ENCODE measurements around the gene TMEM272.
"Not testable (repeated sequence)": the region's sequence is repeated elsewhere in the genome, so short reads cannot be mapped to it uniquely, and the experiment has no call there.

Gene TMEM272

GRCh38 chr13:51824712-51825111 lies 20.3 kb downstream of the TMEM272 start:
- not testable (repeated sequence) for DNase-seq

GRCh38 chr13:51823863-51824262 lies 21.1 kb downstream of the TMEM272 start:
- DNase-seq = no peak

- no peak for DNase-seq
Observed at GRCh38 chr13:51823359-51823758, 21.6 kb downstream of the TMEM272 start.

- DNase-seq = no peak
Observed at GRCh38 chr13:51822106-51822815, 22.7 kb downstream of the TMEM272 start.

GRCh38 chr13:51821606-51822005 lies 23.4 kb downstream of the TMEM272 start:
- DNase-seq = no peak

GRCh38 chr13:51820016-51820597 lies 24.9 kb downstream of the TMEM272 start:
- no peak for DNase-seq

GRCh38 chr13:51819544-51819943 lies 25.4 kb downstream of the TMEM272 start:
- no peak for DNase-seq

- no peak for DNase-seq
Observed at GRCh38 chr13:51818781-51819511, 26.0 kb downstream of the TMEM272 start.

- DNase-seq = no peak
Observed at GRCh38 chr13:51818276-51818675, 26.7 kb downstream of the TMEM272 start.

- no peak for DNase-seq
Observed at GRCh38 chr13:51817717-51818116, 27.3 kb downstream of the TMEM272 start.

GRCh38 chr13:51816604-51817249 lies 28.2 kb downstream of the TMEM272 start:
- no peak for DNase-seq

- no peak for DNase-seq
Observed at GRCh38 chr13:51815848-51816247, 29.1 kb downstream of the TMEM272 start.

GRCh38 chr13:51814825-51815650 lies 29.9 kb downstream of the TMEM272 start:
- peak; percentile 65 for DNase-seq

- no peak for DNase-seq
Observed at GRCh38 chr13:51814071-51814470, 30.9 kb downstream of the TMEM272 start.

- DNase-seq = peak; percentile 7
Observed at GRCh38 chr13:51811920-51812451, 33.0 kb downstream of the TMEM272 start.

GRCh38 chr13:51811046-51811445 lies 33.9 kb downstream of the TMEM272 start:
- no peak for DNase-seq

- no peak for DNase-seq
Observed at GRCh38 chr13:51808811-51809210, 36.2 kb downstream of the TMEM272 start.

GRCh38 chr13:51807041-51807440 lies 37.9 kb downstream of the TMEM272 start:
- no peak for DNase-seq

GRCh38 chr13:51806566-51806965 lies 38.4 kb downstream of the TMEM272 start:
- no peak for DNase-seq

GRCh38 chr13:51805925-51806324 lies 39.1 kb downstream of the TMEM272 start:
- DNase-seq = no peak

- DNase-seq = no peak
Observed at GRCh38 chr13:51805313-51805712, 39.7 kb downstream of the TMEM272 start.
